Activated CD4-positive, CD25-positive, alpha-beta regulatory T cell treated with anti-CD3 and anti-CD28 coated beads, Interleukin-2, amount 50 U/mL, for 16 hours (primary cell): ENCODE data around the gene ATXN7L1.

Source experiments
- DNase-seq: peaks from one replicate; pipeline ENCODE4 v3.0.0-alpha.2; 2020; ENCODE audit warnings: low read depth, low spot score

ATXN7L1 gene, protein sequence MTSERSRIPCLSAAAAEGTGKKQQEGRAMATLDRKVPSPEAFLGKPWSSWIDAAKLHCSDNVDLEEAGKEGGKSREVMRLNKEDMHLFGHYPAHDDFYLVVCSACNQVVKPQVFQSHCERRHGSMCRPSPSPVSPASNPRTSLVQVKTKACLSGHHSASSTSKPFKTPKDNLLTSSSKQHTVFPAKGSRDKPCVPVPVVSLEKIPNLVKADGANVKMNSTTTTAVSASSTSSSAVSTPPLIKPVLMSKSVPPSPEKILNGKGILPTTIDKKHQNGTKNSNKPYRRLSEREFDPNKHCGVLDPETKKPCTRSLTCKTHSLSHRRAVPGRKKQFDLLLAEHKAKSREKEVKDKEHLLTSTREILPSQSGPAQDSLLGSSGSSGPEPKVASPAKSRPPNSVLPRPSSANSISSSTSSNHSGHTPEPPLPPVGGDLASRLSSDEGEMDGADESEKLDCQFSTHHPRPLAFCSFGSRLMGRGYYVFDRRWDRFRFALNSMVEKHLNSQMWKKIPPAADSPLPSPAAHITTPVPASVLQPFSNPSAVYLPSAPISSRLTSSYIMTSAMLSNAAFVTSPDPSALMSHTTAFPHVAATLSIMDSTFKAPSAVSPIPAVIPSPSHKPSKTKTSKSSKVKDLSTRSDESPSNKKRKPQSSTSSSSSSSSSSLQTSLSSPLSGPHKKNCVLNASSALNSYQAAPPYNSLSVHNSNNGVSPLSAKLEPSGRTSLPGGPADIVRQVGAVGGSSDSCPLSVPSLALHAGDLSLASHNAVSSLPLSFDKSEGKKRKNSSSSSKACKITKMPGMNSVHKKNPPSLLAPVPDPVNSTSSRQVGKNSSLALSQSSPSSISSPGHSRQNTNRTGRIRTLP

DNA sequence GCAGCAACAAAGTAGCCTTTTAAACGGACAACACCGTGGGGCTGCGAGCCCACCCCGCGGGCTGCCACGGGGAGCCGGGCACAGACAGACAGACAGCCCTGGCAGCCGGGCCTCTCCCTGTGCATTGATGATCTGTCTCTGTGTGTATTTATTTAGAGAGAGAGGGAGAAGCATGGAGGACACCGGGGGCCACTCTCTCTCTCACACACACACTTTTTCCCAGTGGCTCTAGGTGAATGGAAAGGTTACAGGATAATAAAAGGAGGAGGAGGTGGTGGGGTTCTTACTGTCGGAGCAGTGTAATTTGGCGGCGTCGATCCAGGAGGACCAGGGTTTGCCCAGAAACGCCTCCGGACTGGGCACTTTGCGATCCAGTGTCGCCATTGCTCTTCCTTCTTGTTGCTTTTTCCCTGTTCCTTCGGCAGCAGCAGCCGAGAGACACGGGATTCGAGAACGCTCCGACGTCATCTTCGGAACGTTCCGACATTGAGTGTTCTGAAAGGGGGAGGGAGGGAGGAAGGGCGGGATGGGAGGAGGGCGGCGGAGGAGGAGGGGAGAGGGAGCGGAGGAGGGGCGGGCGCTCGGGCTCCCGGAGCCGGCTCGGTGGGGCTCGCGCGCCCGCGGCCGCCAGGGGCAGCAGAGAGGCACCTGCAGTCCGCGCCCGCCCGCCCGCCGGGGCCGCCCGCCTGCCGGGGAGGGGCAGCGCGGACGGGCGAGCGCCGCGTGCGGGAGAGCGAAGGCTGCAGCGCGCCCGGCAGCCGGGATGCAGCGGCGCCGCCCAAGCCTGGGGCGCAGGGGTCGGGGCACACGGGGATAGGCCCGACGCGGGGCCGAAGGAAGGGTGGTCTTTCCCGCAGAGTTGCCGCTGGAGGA lies at the start of gene ATXN7L1:
ATXN7L1 (minus strand) TSS at position 509 of the 873 bp plus-strand sequence; CDS start at position 468, 41 bp downstream.
- DNase-seq, result peak; percentile 74

DNA sequence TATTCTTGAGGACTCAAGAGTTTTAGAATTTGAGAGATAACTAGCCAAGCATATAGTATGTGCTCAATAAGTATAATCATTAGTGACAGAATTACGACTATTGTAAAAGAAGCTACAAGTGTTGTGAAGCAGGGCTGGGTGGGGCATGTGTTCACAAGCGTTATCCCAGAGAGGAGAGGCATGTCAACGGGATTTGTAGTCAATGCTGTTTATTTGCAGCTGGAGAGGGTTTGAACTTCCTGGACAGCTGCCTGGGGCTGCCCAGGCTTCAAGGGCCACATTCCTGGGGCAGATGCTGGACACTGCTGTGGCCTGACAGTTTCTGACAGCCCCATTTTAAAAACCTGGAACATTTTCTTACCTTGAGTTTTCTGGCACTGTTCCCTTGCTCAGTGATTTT lies 49.7 kb upstream of the ATXN7L1 start:
- no peak for DNase-seq

DNA sequence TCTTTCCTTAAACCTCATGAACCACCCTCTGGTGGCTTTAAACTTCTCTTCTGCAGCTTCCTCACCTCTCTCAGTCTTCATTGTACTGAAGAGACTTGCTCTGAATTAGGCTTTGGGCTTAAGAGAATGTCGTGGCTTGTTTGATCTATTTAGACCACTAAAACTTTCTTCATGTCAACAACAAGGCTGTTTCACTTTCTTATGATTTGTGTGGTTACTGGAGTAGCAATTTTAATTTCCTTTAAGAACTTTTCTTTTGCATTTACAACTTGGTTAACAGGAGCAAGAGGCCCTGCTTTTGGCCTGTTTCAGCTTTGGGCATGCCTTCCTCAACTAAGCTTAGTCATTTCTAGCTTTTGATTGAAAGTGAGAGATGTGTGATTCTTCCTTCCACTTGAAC lies 48.5 kb upstream of the ATXN7L1 start:
- no peak for DNase-seq

DNA sequence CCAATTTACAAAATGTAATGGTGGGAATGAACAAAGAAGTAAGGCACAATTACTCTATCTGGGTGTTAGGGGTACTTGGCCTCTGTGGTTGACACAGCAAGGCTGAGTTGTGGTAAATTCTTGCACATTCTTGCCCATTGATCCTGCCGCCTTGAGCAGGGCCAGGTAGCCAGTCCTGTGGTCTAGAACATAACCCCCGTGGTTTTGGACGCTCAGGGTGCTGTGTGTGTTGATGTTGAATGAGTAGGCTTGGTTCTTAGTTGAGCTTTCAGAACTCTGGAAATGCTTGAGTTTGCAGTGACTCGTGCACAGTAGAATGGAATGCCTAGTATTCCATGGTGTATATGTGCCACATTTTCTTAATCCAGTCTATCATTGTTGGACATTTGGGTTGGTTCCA lies 44.4 kb upstream of the ATXN7L1 start:
- DNase-seq, result no peak

DNA sequence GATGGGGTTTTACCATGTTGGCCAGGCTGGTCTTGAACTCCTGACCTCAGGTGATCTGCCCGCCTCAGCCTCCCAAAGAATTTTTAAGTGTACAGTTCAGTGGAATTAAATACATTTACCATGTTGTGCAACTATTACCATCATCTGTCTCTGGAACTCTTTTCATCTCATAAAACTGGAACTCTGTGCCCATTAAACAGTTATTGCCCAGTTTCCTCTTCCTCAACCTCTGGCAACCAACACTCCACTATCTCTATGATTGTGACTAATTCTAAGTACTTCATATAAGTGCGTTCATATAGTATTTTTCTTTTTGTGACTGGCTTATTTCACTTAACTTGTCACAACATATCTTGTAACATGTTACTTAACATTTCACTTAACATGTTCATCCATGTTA lies 41.3 kb upstream of the ATXN7L1 start:
- DNase-seq, result no peak

DNA sequence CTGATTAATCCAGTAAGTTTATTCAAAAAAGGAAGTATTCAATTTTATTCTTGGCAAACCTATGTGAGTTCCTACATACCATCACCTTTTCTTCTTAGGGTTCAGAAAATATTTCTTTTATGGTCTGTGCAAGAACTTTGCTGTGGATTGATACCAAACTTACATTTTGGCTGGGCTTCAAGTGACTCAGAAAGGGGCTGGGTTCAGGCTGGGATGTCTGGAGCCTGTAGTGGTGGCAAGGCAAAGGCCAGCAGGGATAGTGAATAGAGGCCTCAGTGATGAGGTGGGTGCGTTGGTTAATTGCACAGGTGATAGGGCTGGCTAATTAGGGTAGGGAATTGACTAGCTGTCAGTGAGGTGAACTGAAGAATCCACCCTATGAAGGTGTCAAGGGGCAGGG lies 40.2 kb upstream of the ATXN7L1 start:
- no peak for DNase-seq

DNA sequence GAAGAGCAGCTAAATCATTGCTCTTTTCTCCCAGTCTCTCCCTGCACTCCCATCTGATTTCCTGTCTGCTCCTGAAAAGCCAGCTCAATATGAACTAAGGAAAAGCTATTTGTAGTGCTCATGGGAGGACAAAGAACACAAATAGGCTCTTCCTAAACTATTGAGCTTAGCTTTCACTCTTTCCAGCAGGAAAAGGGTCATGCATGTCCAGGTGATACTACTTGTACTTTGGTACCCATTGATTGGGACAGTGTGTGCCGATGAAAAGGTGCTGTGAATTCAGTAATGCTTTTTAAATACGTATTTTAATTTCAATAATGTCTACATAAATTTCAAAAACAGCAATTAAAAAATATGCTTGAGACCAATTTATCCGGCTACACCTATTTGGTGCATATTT lies 37.5 kb upstream of the ATXN7L1 start:
- DNase-seq, result no peak

DNA sequence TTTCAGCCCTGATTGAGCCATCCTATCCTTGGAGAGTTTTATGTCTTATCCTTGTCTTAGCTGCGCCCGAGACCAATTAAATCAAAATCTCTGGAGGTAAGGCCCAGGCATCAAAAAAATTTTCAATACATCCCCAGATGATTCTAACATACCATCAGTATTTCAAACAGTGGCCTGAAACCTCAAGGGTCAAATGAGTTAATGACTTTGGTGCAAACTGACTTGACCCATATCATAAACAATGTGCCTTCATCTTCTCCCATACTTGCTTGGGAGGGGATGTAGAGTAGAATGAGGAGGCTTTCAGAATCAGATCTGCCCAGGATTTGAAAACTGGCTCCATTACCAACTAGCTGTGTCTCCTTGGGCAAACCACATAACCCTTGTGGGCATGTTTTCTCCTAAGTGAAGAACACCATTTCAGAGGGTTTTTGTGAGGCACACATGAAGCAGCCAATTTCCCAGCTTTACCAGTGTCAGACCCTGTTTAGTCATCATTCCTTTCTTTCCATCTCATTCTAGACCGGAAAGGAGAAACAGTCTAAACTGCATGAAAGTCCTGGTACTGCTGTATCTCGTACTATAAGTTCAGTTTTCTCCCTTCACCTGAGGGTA lies 35.7 kb upstream of the ATXN7L1 start:
- DNase-seq, result no peak

DNA sequence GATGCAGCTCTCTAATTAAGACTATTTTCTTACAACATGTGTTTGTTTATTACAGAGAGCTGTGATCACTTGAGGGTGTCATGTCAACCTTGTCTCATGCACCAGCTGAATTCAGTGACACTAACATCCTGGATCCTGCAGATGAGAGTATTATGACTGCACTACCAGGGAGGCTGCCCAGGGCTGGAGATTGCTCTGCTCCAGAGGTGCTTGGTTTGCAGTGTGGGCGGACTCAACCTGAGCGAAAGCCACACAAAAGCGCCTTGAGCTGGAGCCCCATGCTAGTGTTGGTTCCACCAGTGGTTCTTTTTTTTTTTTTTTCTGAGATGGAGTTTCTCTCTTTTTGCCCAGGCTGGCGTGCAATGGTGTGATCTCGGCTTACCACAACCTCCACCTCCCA lies 33.8 kb upstream of the ATXN7L1 start:
- no peak for DNase-seq

DNA sequence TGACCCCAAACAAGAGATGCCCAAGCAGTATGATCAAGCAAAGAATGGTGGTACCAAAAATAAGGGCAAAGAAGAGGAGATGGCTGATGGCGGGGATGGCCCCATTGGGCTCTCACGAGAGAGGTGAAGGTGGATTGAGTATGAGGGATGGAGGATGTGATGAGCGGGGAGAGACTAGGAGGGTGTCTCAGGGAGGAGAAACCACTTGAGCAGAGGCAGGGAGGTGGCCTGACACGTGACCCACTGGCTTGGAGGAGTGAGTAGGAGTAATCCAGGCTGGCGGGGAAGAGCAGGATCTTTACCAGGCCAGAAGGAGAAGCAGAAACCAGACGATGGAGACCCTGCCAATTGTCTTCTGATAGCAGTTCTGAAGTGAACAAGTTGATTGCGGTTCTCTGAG lies 33.3 kb upstream of the ATXN7L1 start:
- DNase-seq, result no peak

DNA sequence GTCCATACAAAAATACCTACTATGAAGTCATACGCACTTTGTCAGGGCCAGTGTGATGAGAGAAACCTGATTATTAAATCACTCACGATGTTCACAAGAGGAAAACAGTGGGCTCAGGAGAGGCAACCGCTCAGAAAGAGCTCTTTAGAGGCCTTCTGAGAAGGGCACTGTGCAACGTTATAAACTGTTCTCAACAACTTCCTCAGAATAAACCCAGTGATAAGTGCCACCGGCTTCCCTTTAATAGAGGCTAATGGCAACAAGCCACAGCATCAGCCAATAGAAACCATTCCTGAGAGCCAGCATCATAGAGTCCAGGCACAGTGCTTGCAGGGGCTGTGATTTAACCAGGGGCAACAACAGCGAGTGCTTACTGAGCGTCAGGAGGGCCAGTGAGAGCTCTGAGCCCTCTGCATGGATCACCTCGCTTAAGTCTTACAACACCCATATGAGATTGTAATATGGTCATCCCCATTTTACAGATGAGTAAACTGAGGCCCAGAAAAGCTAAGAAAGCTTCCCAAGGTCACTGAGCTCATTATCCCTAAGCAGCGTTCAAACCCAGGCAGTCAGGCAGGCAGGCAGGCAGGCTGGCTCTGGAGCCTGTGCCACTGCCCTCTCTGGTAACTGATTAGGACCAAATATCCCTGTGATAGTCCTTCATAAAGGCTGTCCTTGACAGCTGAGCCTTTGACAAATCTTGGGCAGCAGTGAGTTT lies 30.9 kb upstream of the ATXN7L1 start:
- DNase-seq, result no peak

DNA sequence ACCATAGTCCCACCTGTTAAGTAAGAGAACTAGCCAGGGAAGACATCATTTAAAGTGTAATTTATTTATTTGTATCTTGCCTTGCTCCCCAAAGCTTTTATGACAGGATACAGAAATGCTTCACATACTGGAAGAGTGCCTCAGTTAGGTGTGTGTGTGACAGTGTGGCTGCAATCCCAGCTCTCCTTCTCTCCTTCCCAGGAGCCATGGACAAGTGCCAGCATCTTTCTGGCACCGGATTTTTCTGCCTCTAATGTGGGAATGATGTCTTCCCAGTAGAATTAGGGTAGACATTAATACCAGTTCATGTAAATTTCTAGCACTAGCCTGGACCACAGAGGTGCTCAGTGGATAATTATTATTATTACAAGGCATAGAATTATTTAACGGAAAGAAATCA lies 30.3 kb upstream of the ATXN7L1 start:
- DNase-seq, result no peak

DNA sequence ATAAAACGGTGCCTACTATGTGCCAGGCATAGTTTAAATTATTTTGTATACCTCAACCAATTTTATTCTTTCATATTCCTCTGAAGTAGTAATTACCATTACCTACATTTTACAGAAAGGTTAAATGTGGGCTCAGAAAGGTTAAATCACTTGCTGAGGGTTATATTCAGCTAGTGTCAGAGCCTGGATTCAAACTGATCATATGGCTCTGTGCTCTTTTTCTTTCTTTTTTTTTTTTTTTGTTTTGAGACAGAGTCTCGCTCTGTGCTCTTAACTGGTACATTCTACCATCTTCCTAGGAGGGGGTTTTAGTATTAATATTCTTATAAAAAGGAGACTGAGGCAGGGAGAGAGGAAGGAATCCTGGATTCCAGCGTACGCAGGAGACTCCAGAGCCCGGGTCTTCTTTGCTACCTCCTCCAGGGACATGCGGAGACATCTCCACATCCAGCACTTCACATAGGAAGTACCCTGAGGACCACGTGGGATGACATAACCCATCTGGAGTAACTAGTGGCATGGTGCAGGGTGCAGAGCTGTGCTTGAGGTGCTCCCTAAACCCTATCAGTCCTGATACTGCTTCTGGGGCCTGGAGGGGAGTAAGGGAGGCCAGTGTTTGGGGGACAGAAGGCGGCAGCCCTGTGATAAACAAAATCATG lies 29.6 kb upstream of the ATXN7L1 start:
- DNase-seq, result no peak

DNA sequence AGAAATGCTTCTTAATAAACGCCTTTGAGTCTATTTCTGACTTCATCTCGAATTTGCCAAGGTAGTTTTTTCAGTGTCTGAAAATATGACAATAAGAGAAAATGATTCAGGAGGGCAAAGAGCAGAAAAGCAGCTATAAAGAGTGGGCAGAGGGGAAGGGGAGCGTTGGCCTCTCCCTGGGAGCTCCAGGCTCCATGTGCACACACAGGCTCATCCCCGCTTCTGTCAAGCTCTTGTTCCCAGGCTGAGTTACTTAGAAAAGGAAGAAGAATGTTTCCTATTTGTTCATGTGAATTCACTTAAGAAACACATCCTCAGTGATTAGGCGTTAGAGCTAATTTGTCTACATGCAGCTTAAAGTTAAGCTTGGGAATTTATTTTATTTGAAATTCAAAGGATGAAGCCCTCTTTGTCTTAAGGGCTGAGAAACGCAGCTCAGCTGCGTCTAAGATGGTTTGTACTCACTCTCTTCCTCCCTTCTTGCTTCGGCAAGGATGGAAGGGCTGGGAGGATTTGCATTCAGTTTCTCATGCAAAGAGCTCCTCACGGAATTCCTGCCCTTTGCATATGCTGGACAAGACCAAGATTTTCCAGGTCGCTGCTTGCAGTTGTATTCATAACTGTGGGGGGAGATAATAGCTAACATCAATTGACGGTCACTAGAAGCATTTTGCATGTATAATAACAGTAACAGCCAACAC lies 29.0 kb upstream of the ATXN7L1 start:
- DNase-seq, result no peak

DNA sequence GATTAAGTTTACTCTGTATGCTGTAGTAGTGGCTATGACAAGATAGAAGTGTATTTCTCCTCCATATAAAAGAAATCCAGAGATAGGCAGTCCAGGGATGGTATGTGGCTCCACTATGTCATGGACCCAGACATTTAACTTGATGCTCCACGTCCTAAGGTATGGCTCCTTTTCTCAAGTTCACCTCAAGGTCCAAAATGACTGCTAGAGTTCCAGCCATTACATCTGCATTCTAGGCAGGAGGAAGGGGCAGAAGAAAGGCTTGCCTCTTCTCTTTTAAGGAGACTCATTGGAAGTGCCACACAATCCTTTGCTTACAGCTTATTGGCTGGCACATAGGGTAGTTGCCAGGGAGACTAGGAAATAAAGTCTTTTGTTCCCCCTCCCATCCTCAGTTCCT lies 27.7 kb upstream of the ATXN7L1 start:
- no peak for DNase-seq

DNA sequence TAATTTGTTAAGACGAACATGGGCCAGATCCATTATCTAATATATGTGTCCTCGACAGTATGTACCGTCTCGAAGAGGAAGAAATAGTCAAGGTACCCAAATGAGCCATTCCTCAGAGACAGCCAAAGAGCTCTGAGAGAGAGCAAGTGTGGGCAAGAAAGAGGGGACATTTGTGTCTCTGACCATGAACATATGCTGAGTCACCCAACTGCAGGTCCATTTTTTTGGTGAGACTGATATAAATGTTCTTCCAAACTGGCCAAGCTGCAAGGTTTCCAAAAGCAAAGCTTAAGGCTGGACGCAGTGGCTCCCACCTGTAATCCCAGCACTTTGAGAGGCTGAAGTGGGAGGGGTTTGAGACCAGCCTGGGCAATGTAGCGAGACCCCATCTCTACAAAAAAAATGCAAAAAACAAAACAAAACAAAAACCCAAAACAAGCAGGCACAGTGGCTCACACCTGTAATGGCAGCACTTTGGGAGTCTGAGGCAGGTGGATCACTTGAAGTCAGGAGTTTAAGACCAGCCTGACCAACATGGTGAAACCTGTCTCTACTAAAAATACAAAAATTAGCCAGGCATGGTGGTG lies 26.0 kb upstream of the ATXN7L1 start:
- no peak for DNase-seq

DNA sequence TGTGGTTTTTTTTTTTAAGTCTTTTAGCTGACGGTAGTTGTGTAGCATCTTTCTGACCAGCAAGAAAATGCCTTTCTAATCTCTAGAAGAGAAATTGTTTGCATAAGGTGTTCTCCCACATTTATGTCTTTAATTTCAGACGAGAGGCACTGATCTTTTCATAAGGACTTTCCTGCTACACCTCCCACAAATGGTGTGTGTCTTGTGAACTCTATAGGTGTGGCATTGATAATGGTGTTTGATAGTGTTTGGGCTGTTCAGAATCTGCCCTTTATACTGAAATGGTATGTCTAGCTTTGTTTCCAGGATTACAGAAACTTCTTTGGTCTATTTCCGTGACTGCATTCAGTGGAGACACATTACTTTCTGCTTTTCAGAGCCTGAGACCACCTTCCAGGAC lies 21.6 kb upstream of the ATXN7L1 start:
- no peak for DNase-seq

DNA sequence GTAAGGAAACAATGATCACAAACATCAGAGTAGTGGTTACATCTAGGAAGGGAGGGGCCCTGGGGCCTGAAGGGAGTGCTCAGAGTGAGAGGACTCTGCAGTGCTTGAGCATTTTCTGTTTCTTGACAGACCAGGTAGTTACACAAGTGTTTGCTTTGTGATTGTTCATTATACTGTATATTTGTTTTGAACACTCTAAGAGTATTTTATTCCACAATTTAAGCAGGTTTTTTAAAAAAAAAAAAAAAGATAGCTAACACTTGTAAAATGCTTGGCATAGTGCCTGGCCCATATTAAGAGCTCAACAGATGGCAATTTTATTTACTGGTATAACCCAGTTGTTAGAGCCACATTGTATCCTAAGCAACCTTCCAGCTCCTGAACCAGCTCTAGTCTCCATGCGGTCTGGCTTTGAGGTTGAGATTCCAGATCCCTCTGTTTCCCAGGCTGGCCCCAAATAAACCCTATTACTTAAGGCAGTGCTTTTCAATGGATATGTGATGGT lies 20.1 kb upstream of the ATXN7L1 start:
- DNase-seq, result no peak

DNA sequence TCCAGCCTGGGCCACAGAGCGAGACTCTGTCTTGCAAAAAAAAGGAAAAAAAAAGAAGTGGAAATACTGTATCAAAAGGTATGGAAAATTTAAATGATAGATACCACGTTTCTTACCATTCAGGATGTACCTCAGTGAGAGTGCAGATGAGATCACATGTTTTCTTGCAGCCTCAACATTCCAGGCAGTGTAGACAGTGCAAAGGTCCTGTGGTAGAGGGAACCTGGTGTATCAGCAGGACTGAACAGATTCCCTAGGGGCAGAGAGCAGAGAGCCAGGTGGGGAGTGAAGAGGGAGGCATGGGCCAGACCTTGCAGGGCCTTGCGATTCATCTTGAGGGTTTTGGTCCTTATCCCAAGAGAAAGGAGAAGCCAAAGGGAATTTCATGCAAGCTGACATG lies 17.7 kb upstream of the ATXN7L1 start:
- DNase-seq, result no peak
